ENCODE results near the gene MISP. TPM values are rescaled to one million over a fixed set of nuclear protein-coding genes. Genes with fewer than 3 reads are reported as not detected.

Gene MISP
- total RNA-seq, 2 experiments from 2014 or later, result not detected

GRCh38 chr19:771332-771785 lies 20.4 kb downstream of the MISP start:
- H3K36me3 Mint-ChIP-seq (ENCODE audit: low read depth), result no peaks in the 10 kb centered on the region
- ATAC-seq (ENCODE audit: poor library complexity) (peak; percentile 56), DNase-seq (peak in 5 of 14 experiments; percentile 13 to 69 (median 31))
- Histone ChIP-seq H3K27ac (ENCODE audit: low read depth in 1 of 2, low read length in 2 of 2) (no peak overlapping the region), H3K4me1 (ENCODE audit: insufficient read depth, low read length) (no peaks in the 10 kb centered on the region), H3K36me3 (ENCODE audit: insufficient read depth, low read length) (no peaks in the 10 kb centered on the region), H3K9me3 (ENCODE audit: control insufficient read depth in 1 of 2, insufficient read depth in 1 of 2, low read length in 2 of 2) (no peaks in the 10 kb centered on the region), H3K4me3 (ENCODE audit: low read length) (no peak overlapping the region), H3K27me3 (ENCODE audit: control insufficient read depth in 1 of 2, insufficient read depth in 2 of 2, low read length in 2 of 2) (no peaks in the 10 kb centered on the region)
- no peak overlapping the region for H3K27ac Mint-ChIP-seq
- H3K27me3 Mint-ChIP-seq, result peaks cover 9% of the 10 kb centered on the region
- H3K9me3 Mint-ChIP-seq, result no peaks in the 10 kb centered on the region
- no peak overlapping the region for H3K4me3 Mint-ChIP-seq
- intact Hi-C loops (cut with DNase I, micrococcal nuclease), result loop anchor here in 1 of 2 experiments (2.0 to 5.0 kb wide), 2 partner anchors 91 to 211 kb away; no protein-coding TSS in a partner anchor
- ChIA-PET CTCF (no interaction called here), POLR2A (no interaction called here)
- peaks cover 4% of the 10 kb centered on the region for H3K4me1 Mint-ChIP-seq (ENCODE audit: low read depth)
- TF ChIP-seq CTCF (IDR thresholded peaks at IDR 0.05), result no peak

GRCh38 chr19:772063-772462 lies 21.2 kb downstream of the MISP start:
- Mint-ChIP-seq H3K4me3 (no peak overlapping the region), H3K36me3 (ENCODE audit: low read depth) (no peaks in the 10 kb centered on the region), H3K27ac (no peak overlapping the region), H3K9me3 (no peaks in the 10 kb centered on the region), H3K27me3 (peaks cover 9% of the 10 kb centered on the region), H3K4me1 (ENCODE audit: low read depth) (peaks cover 4% of the 10 kb centered on the region)
- Histone ChIP-seq H3K36me3 (ENCODE audit: insufficient read depth, low read length) (no peaks in the 10 kb centered on the region), H3K4me1 (ENCODE audit: insufficient read depth, low read length) (no peaks in the 10 kb centered on the region), H3K27me3 (ENCODE audit: control insufficient read depth in 1 of 2, insufficient read depth in 2 of 2, low read length in 2 of 2) (no peaks in the 10 kb centered on the region), H3K4me3 (ENCODE audit: low read length) (no peak overlapping the region), H3K27ac (ENCODE audit: low read depth in 1 of 2, low read length in 2 of 2) (no peak overlapping the region), H3K9me3 (ENCODE audit: control insufficient read depth in 1 of 2, insufficient read depth in 1 of 2, low read length in 2 of 2) (no peaks in the 10 kb centered on the region)
- ATAC-seq (ENCODE audit: poor library complexity) (no peak), DNase-seq (peak in 1 of 14 experiments; percentile 31)
- POLR2A ChIA-PET, result no interaction called here
- no peak for TF ChIP-seq CTCF (IDR thresholded peaks at IDR 0.05)
- intact Hi-C loops (cut with DNase I, micrococcal nuclease), result loop anchor here in 1 of 2 experiments (5.0 kb wide), 1 partner anchor 90 kb away; no protein-coding TSS in a partner anchor
- CTCF ChIA-PET, result no interaction called here

GRCh38 chr19:772730-773436 lies 22.0 kb downstream of the MISP start:
- intact Hi-C loops (cut with DNase I, micrococcal nuclease), result loop anchor here in 1 of 2 experiments (5.0 kb wide), 1 partner anchor 89 kb away; no protein-coding TSS in a partner anchor
- H3K36me3 Mint-ChIP-seq (ENCODE audit: low read depth), result no peaks in the 10 kb centered on the region
- ChIA-PET POLR2A (no interaction called here), CTCF (interaction anchor here (0.8 kb wide), 1 partner anchor 39 kb away, joined by 3 read pairs; no protein-coding TSS in a partner anchor)
- H3K36me3 ChIP-seq (ENCODE audit: insufficient read depth, low read length), result no peaks in the 10 kb centered on the region
- H3K27ac ChIP-seq (ENCODE audit: low read depth in 1 of 2, low read length in 2 of 2), result no peak overlapping the region
- H3K27me3 Mint-ChIP-seq, result peaks cover 9% of the 10 kb centered on the region
- no peaks in the 10 kb centered on the region for H3K9me3 Mint-ChIP-seq
- H3K4me3 Mint-ChIP-seq, result no peak overlapping the region
- no peak overlapping the region for H3K27ac Mint-ChIP-seq
- H3K4me1 ChIP-seq (ENCODE audit: insufficient read depth, low read length), result no peaks in the 10 kb centered on the region
- H3K27me3 ChIP-seq (ENCODE audit: control insufficient read depth in 1 of 2, insufficient read depth in 2 of 2, low read length in 2 of 2), result no peaks in the 10 kb centered on the region
- H3K4me3 ChIP-seq (ENCODE audit: low read length), result no peak overlapping the region
- H3K9me3 ChIP-seq (ENCODE audit: control insufficient read depth in 1 of 2, insufficient read depth in 1 of 2, low read length in 2 of 2), result no peaks in the 10 kb centered on the region
- DNase-seq (peak in 1 of 14 experiments; percentile 21), ATAC-seq (ENCODE audit: poor library complexity) (no peak)
- no peak for TF ChIP-seq CTCF (IDR thresholded peaks at IDR 0.05)
- peaks cover 4% of the 10 kb centered on the region for H3K4me1 Mint-ChIP-seq (ENCODE audit: low read depth)

All from CD4-positive, alpha-beta T cell (primary cell).